BLaER1 treated with 17β-estradiol and CSF1 and Interleukin-3, amounts not matched to agents 10 nM and 100 nM (cell line): ENCODE data around the gene POU2F2.

Experiments used
- H3K27ac ChIP-seq, 11 experiments: shearing (Covaris generic); formaldehyde crosslinking; 2 replicates each; pipeline ENCODE4 v1.8.1; 2022
- H3K27me3 ChIP-seq, 11 experiments: shearing (Covaris generic); formaldehyde crosslinking; 2 replicates each; pipeline ENCODE4 v1.8.1; 2022
- H3K36me3 ChIP-seq, 11 experiments: shearing (Covaris generic); formaldehyde crosslinking; 2 replicates each; pipeline ENCODE4 v1.8.1; 2022
- H3K4me1 ChIP-seq, 10 experiments: shearing (Covaris generic); formaldehyde crosslinking; 2 replicates each; pipeline ENCODE4 v1.8.1; 2022
- H3K4me2 ChIP-seq, 11 experiments: shearing (Covaris generic); formaldehyde crosslinking; 2 replicates each; pipeline ENCODE4 v1.8.1; 2022
- H3K4me3 ChIP-seq, 10 experiments: shearing (Covaris generic); formaldehyde crosslinking; 2 replicates each; pipeline ENCODE4 v1.8.1; 2022
- H3K9ac ChIP-seq, 11 experiments: shearing (Covaris generic); formaldehyde crosslinking; 2 replicates each; pipeline ENCODE4 v1.8.1; 2022
- H3K9me3 ChIP-seq, 11 experiments: shearing (Covaris generic); formaldehyde crosslinking; replicated peaks in 1 of 11; 2 replicates each; pipeline ENCODE4 v1.8.1; 2022
- H4K20me1 ChIP-seq, 11 experiments: shearing (Covaris generic); formaldehyde crosslinking; 2 replicates each; pipeline ENCODE4 v1.8.1; 2022
- Cebpa-rat ChIP-seq, 11 experiments: shearing (Covaris generic); IDR thresholded peaks; 2 replicates each; pipeline ENCODE4 v1.8.1; 2022

POU2F2 gene

GRCh38 chr19:42067315-42067888 lies 64.8 kb downstream of the POU2F2 start:
- H3K27me3 ChIP-seq: no peaks in the 10 kb centered on the region
- H3K4me3 ChIP-seq: peak overlapping the region in 6 of 10 experiments; percentile 64 to 78 (median 68); a peak in 6 of 20 replicates
- H3K4me1 ChIP-seq: peaks cover 40 to 75% (median 61%) of the 10 kb centered on the region in 10 experiments
- peak overlapping the region; percentile 86 to 98 (median 94) for H3K4me2 ChIP-seq
- H4K20me1 ChIP-seq: peaks cover 6 to 61% (median 21%) of the 10 kb centered on the region in 11 experiments; a peak in 15 of 22 replicates
- H3K9ac ChIP-seq: peak overlapping the region in 7 of 11 experiments; percentile 16 to 84 (median 82); a peak in 8 of 22 replicates
- H3K27ac ChIP-seq: no peak overlapping the region
- H3K36me3 ChIP-seq: peaks cover 32 to 36% (median 34%) of the 10 kb centered on the region in 11 experiments
- no peaks in the 10 kb centered on the region for H3K9me3 ChIP-seq
- no peak for TF ChIP-seq Cebpa-rat (IDR thresholded peaks at IDR 0.05)

- peaks cover 44 to 48% (median 46%) of the 10 kb centered on the region in 11 experiments for H3K36me3 ChIP-seq
- no peaks in the 10 kb centered on the region for H3K27me3 ChIP-seq
- H3K27ac ChIP-seq: no peak overlapping the region
- peaks cover 6 to 62% (median 21%) of the 10 kb centered on the region in 11 experiments; a peak in 15 of 22 replicates for H4K20me1 ChIP-seq
- peaks cover 34 to 72% (median 58%) of the 10 kb centered on the region in 10 experiments for H3K4me1 ChIP-seq
- H3K4me2 ChIP-seq: peak overlapping the region in 9 of 11 experiments; percentile 86 to 98 (median 94); a peak in 18 of 22 replicates
- H3K4me3 ChIP-seq: no peak overlapping the region
- TF ChIP-seq Cebpa-rat (IDR thresholded peaks at IDR 0.05): no peak
- no peaks in the 10 kb centered on the region for H3K9me3 ChIP-seq
- peak overlapping the region in 1 of 11 experiments; percentile 82; a peak in 2 of 22 replicates for H3K9ac ChIP-seq
Observed at GRCh38 chr19:42066075-42066754, 66.0 kb downstream of the POU2F2 start.

GRCh38 chr19:42065511-42065910 lies 66.7 kb downstream of the POU2F2 start:
- H3K27ac ChIP-seq: 0 out of 22 replicates have a peak overlapping the region, but pooled peaks of 1 of the 11 experiments have one; percentile 7
- peak overlapping the region in 7 of 11 experiments; percentile 9 to 59 (median 40); a peak in 12 of 22 replicates for H3K4me2 ChIP-seq
- H3K36me3 ChIP-seq: peaks cover 47 to 53% (median 51%) of the 10 kb centered on the region in 11 experiments
- no peaks in the 10 kb centered on the region for H3K27me3 ChIP-seq
- peak overlapping the region in 1 of 11 experiments; percentile 5; a peak in 2 of 22 replicates for H3K9ac ChIP-seq
- no peaks in the 10 kb centered on the region for H3K9me3 ChIP-seq
- peaks cover 27 to 65% (median 51%) of the 10 kb centered on the region in 10 experiments for H3K4me1 ChIP-seq
- H3K4me3 ChIP-seq: no peak overlapping the region
- H4K20me1 ChIP-seq: peaks cover 6 to 62% (median 21%) of the 10 kb centered on the region in 11 experiments; a peak in 15 of 22 replicates
- no peak for TF ChIP-seq Cebpa-rat (IDR thresholded peaks at IDR 0.05)

GRCh38 chr19:42065051-42065450 lies 67.2 kb downstream of the POU2F2 start:
- TF ChIP-seq Cebpa-rat (IDR thresholded peaks at IDR 0.05): no peak
- H3K4me3 ChIP-seq: no peak overlapping the region
- H4K20me1 ChIP-seq: peaks cover 6 to 64% (median 21%) of the 10 kb centered on the region in 11 experiments; a peak in 15 of 22 replicates
- H3K9me3 ChIP-seq: no peaks in the 10 kb centered on the region
- H3K27ac ChIP-seq: 0 out of 22 replicates have a peak overlapping the region, but pooled peaks of 1 of the 11 experiments have one; percentile 7
- 0 out of 22 replicates have a peak overlapping the region, but pooled peaks of 1 of the 11 experiments have one; percentile 5 for H3K9ac ChIP-seq
- H3K4me2 ChIP-seq: peak overlapping the region in 5 of 11 experiments; percentile 30 to 59 (median 49); a peak in 6 of 22 replicates
- peaks cover 24 to 60% (median 47%) of the 10 kb centered on the region in 10 experiments for H3K4me1 ChIP-seq
- H3K36me3 ChIP-seq: peaks cover 52 to 57% (median 55%) of the 10 kb centered on the region in 11 experiments
- H3K27me3 ChIP-seq: no peaks in the 10 kb centered on the region

- H4K20me1 ChIP-seq: peaks cover 6 to 71% (median 21%) of the 10 kb centered on the region in 11 experiments; a peak in 15 of 22 replicates
- H3K4me3 ChIP-seq: no peak overlapping the region
- H3K27ac ChIP-seq: no peak overlapping the region
- TF ChIP-seq Cebpa-rat (IDR thresholded peaks at IDR 0.05): no peak
- peaks cover 57 to 63% (median 61%) of the 10 kb centered on the region in 11 experiments for H3K36me3 ChIP-seq
- H3K9me3 ChIP-seq: no peaks in the 10 kb centered on the region
- no peaks in the 10 kb centered on the region for H3K27me3 ChIP-seq
- H3K9ac ChIP-seq: 0 out of 22 replicates have a peak overlapping the region, but pooled peaks of 1 of the 11 experiments have one; percentile 18
- H3K4me1 ChIP-seq: peaks cover 24 to 56% (median 42%) of the 10 kb centered on the region in 10 experiments
- H3K4me2 ChIP-seq: no peak overlapping the region; a peak in 2 of 22 replicates
Observed at GRCh38 chr19:42064432-42064831, 67.8 kb downstream of the POU2F2 start.

GRCh38 chr19:42062381-42062780 lies 69.9 kb downstream of the POU2F2 start:
- Histone ChIP-seq H3K27ac (no peak overlapping the region), H3K27me3 (no peaks in the 10 kb centered on the region), H3K4me1 (peaks cover 14 to 40% (median 29%) of the 10 kb centered on the region in 10 experiments), H3K4me3 (no peak overlapping the region), H3K4me2 (no peak overlapping the region), H3K36me3 (peaks cover 74 to 83% (median 80%) of the 10 kb centered on the region in 11 experiments), H4K20me1 (peaks cover 6 to 65% (median 16%) of the 10 kb centered on the region in 11 experiments; a peak in 15 of 22 replicates), H3K9me3 (no peaks in the 10 kb centered on the region), H3K9ac (no peak overlapping the region)
- no peak for TF ChIP-seq Cebpa-rat (IDR thresholded peaks at IDR 0.05)

- Histone ChIP-seq H3K27ac (no peak overlapping the region), H3K9ac (no peak overlapping the region), H3K4me2 (no peak overlapping the region), H3K4me3 (no peak overlapping the region), H3K27me3 (no peaks in the 10 kb centered on the region), H3K36me3 (peaks cover 89 to 99% (median 96%) of the 10 kb centered on the region in 11 experiments), H4K20me1 (peaks cover 0 to 54% (median under 1%) of the 10 kb centered on the region in 11 experiments; a peak in 7 of 22 replicates), H3K9me3 (no peaks in the 10 kb centered on the region), H3K4me1 (peaks cover 5 to 28% (median 13%) of the 10 kb centered on the region in 10 experiments; a peak in 16 of 20 replicates)
- no peak for TF ChIP-seq Cebpa-rat (IDR thresholded peaks at IDR 0.05)
Observed at GRCh38 chr19:42060117-42060516, 72.1 kb downstream of the POU2F2 start.

GRCh38 chr19:42059196-42059595 lies 73.0 kb downstream of the POU2F2 start:
- no peak overlapping the region for H3K4me2 ChIP-seq
- no peaks in the 10 kb centered on the region for H3K27me3 ChIP-seq
- peaks cover 3 to 29% (median 14%) of the 10 kb centered on the region in 10 experiments; a peak in 19 of 20 replicates for H3K4me1 ChIP-seq
- H3K36me3 ChIP-seq: peaks cover 89 to 99% (median 96%) of the 10 kb centered on the region in 11 experiments
- H3K9me3 ChIP-seq: no peaks in the 10 kb centered on the region
- TF ChIP-seq Cebpa-rat (IDR thresholded peaks at IDR 0.05): no peak
- H3K9ac ChIP-seq: no peak overlapping the region
- H4K20me1 ChIP-seq: peaks cover 0 to 45% (median 0%) of the 10 kb centered on the region in 11 experiments; a peak in 5 of 22 replicates
- H3K4me3 ChIP-seq: no peak overlapping the region
- H3K27ac ChIP-seq: no peak overlapping the region
